ENCODE data around the gene GPR39.

The GPR39 gene

GRCh38 chr2:132422736-132423135 lies 6.1 kb downstream of the GPR39 start:
- POLR2A ChIA-PET: no interaction called here
- no peak for TF ChIP-seq CTCF (IDR thresholded peaks at IDR 0.05; ENCODE audit: insufficient read depth, low read length, missing control alignments)
- no peak overlapping the region for H3K4me3 ChIP-seq (ENCODE audit: low read depth, low read length)
- DNase-seq (ENCODE audit: low read depth, low spot score): no peak
- CTCF ChIA-PET: interaction anchor here (1.4 to 1.6 kb wide), 2 partner anchors 17 to 26 kb away, joined by 3 to 4 read pairs; no protein-coding TSS in a partner anchor

- H3K4me3 ChIP-seq (ENCODE audit: low read depth, low read length): no peak overlapping the region
- no peak for DNase-seq (ENCODE audit: low read depth, low spot score)
- no peak for TF ChIP-seq CTCF (IDR thresholded peaks at IDR 0.05; ENCODE audit: insufficient read depth, low read length, missing control alignments)
- POLR2A ChIA-PET: no interaction called here
- CTCF ChIA-PET: interaction anchor here (1.1 to 2.9 kb wide), 3 partner anchors 8 to 39 kb away, joined by 3 to 15 read pairs (median 5); no protein-coding TSS in a partner anchor
These were observed 8.0 kb downstream of the GPR39 start for GRCh38 chr2:132424526-132425121.

GRCh38 chr2:132426033-132426432 lies 9.4 kb downstream of the GPR39 start:
- POLR2A ChIA-PET: no interaction called here
- no peak for TF ChIP-seq CTCF (IDR thresholded peaks at IDR 0.05; ENCODE audit: insufficient read depth, low read length, missing control alignments)
- no peak for DNase-seq (ENCODE audit: low read depth, low spot score)
- CTCF ChIA-PET: interaction anchor here (1.4 to 2.9 kb wide), 3 partner anchors 10 to 40 kb away, joined by 3 to 15 read pairs (median 7); no protein-coding TSS in a partner anchor
- no peak overlapping the region for H3K4me3 ChIP-seq (ENCODE audit: low read depth, low read length)

- H3K4me3 ChIP-seq (ENCODE audit: low read depth, low read length): no peak overlapping the region
- no peak for TF ChIP-seq CTCF (IDR thresholded peaks at IDR 0.05; ENCODE audit: insufficient read depth, low read length, missing control alignments)
- no peak for DNase-seq (ENCODE audit: low read depth, low spot score)
- CTCF ChIA-PET: interaction anchor here (1.4 kb wide), 1 partner anchor 10 kb away, joined by 7 read pairs; no protein-coding TSS in a partner anchor
- POLR2A ChIA-PET: no interaction called here
These were observed 10.1 kb downstream of the GPR39 start for GRCh38 chr2:132426656-132427055.

- H3K4me3 ChIP-seq (ENCODE audit: low read depth, low read length): no peak overlapping the region
- no peak for DNase-seq (ENCODE audit: low read depth, low spot score)
- POLR2A ChIA-PET: no interaction called here
- no peak for TF ChIP-seq CTCF (IDR thresholded peaks at IDR 0.05; ENCODE audit: insufficient read depth, low read length, missing control alignments)
- CTCF ChIA-PET: interaction anchor here (2.0 kb wide), 1 partner anchor 10 kb away, joined by 5 read pairs; no protein-coding TSS in a partner anchor
These were observed 12.7 kb downstream of the GPR39 start for GRCh38 chr2:132429351-132429750.

- no peak for TF ChIP-seq CTCF (IDR thresholded peaks at IDR 0.05; ENCODE audit: insufficient read depth, low read length, missing control alignments)
- ChIA-PET CTCF (interaction anchor here (2.0 kb wide), 1 partner anchor 9 kb away, joined by 5 read pairs; no protein-coding TSS in a partner anchor), POLR2A (no interaction called here)
- DNase-seq (ENCODE audit: low read depth, low spot score): no peak
- H3K4me3 ChIP-seq (ENCODE audit: low read depth, low read length): no peak overlapping the region
These were observed 13.5 kb downstream of the GPR39 start for GRCh38 chr2:132429941-132430573.
